Neural progenitor cell (in vitro differentiated cells): ENCODE results near the gene MGLL.

Experiments used
- CTCF ChIP-seq: fragments of 200-600 bp; sonication (generic); IDR thresholded peaks from 2 replicates; pipeline ENCODE4 v1.5.1; 2017; ENCODE audit warnings: antibody characterized with exemption, mild to moderate bottlenecking
- EZH2phosphoT487 ChIP-seq: fragments of 200-600 bp; sonication (generic); IDR thresholded peaks from 2 replicates; pipeline ENCODE4 v1.6.1; 2017; ENCODE audit warnings: antibody characterized with exemption

GRCh38 chr3:127735767-127736693 lies 86.3 kb downstream of the MGLL start:
- TF ChIP-seq EZH2phosphoT487 (no peak), CTCF (no peak)
